IMR-90 (cell line): Measurements from ENCODE around the gene UNC50. TPM values are rescaled to one million over a fixed set of nuclear protein-coding genes. Genes with fewer than 3 reads are reported as not detected.

Source experiments
- ATAC-seq: fragments of 200-7000 bp; cut with Tn5 transposase; 2 replicates; pipeline ENCODE4 v1.9.1; 2020; ENCODE audit warnings: low read depth, mild to moderate bottlenecking, moderate library complexity
- BruUV-seq: library from RNA; stranded (reverse); fragments of 400-500 nt; replicated peaks from 2 replicates; lab custom pipeline; 2021; lab: Mats Ljungman, UMichigan
- CTCF ChIA-PET: fragments of 300-600 bp; formaldehyde crosslinking; extraction: SDS; loops from one replicate; lab custom pipeline; 2021; ENCODE audit warnings: antibody characterized with exemption; lab: Yijun Ruan, JAX
- POLR2A ChIA-PET: fragments of 300-600 bp; sonication (Branson Sonifier 250); formaldehyde crosslinking; loops from one replicate; lab custom pipeline; 2022; ENCODE audit warnings: antibody characterized with exemption; ENCODE audit not compliant: unreplicated experiment; lab: Charles Lee
- DNase-seq: peaks from one replicate; pipeline ENCODE4 v3.0.0; 2013
- H2AFZ ChIP-seq: replicated peaks from 2 replicates; pipeline ENCODE3; 2013; ENCODE audit warnings: low read length, mild to moderate bottlenecking; ENCODE audit not compliant: poor library complexity
- H2AK5ac ChIP-seq: 2 replicates; pipeline ENCODE4 v1.6.1; 2013; ENCODE audit warnings: low read depth, low read length, inconsistent platforms
- H2AK9ac ChIP-seq: replicated peaks from 2 replicates; pipeline ENCODE3; 2013; ENCODE audit warnings: mild to moderate bottlenecking, low read depth, low read length, moderate library complexity; ENCODE audit not compliant: poor library complexity
- H2BK120ac ChIP-seq: 2 replicates; pipeline ENCODE4 v1.6.1; 2013; ENCODE audit warnings: low read depth, low read length, inconsistent platforms
- H2BK15ac ChIP-seq: 3 replicates; pipeline ENCODE4 v1.6.1; 2013; ENCODE audit warnings: low read depth, low read length, inconsistent platforms
- H2BK20ac ChIP-seq: 2 replicates; pipeline ENCODE4 v1.6.1; 2013; ENCODE audit warnings: low read depth, mild to moderate bottlenecking, inconsistent platforms, low read length, moderate library complexity
- H2BK5ac ChIP-seq: 2 replicates; pipeline ENCODE4 v1.6.1; 2013; ENCODE audit warnings: mild to moderate bottlenecking, low read depth, low read length, inconsistent platforms; ENCODE audit not compliant: poor library complexity, severe bottlenecking
- H3K14ac ChIP-seq: replicated peaks from 2 replicates; pipeline ENCODE4 v1.6.1; 2013; ENCODE audit warnings: low read depth, low read length, inconsistent platforms
- H3K18ac ChIP-seq: 2 replicates; pipeline ENCODE4 v1.6.1; 2013; ENCODE audit warnings: low read depth, low read length, control low read depth
- H3K23ac ChIP-seq: 2 replicates; pipeline ENCODE4 v1.6.1; 2013; ENCODE audit warnings: low read depth, low read length, inconsistent platforms
- H3K27ac ChIP-seq: 2 replicates; pipeline ENCODE4 v1.5.1; 2013; ENCODE audit warnings: mild to moderate bottlenecking, control low read depth, low read length; ENCODE audit not compliant: insufficient read depth
- H3K27me3 ChIP-seq: 2 replicates; pipeline ENCODE4 v1.6.1; 2013; ENCODE audit warnings: low read length; ENCODE audit not compliant: control insufficient read depth, insufficient read depth
- H3K36me3 ChIP-seq: 2 replicates; pipeline ENCODE4 v1.6.1; 2013; ENCODE audit warnings: low read length, mixed read lengths; ENCODE audit not compliant: control insufficient read depth, insufficient read depth
- H3K4ac ChIP-seq: 2 replicates; pipeline ENCODE4 v1.6.1; 2013; ENCODE audit warnings: low read depth, low read length, inconsistent platforms
- H3K4me1 ChIP-seq: 2 replicates; pipeline ENCODE4 v1.6.1; 2013; ENCODE audit warnings: low read length, mixed read lengths; ENCODE audit not compliant: control insufficient read depth, insufficient read depth
- H3K4me2 ChIP-seq: 2 replicates; pipeline ENCODE4 v1.6.1; 2013; ENCODE audit warnings: low read depth, mild to moderate bottlenecking, control low read depth, low read length, moderate library complexity
- H3K4me3 ChIP-seq: 2 replicates; pipeline ENCODE4 v1.5.1; 2013; ENCODE audit warnings: low read depth, mild to moderate bottlenecking, control low read depth, low read length, moderate library complexity; ENCODE audit not compliant: insufficient read depth
- H3K56ac ChIP-seq: 2 replicates; pipeline ENCODE4 v1.6.1; 2013; ENCODE audit warnings: low read length, inconsistent platforms; ENCODE audit not compliant: insufficient read depth; ENCODE audit errors: extremely low read depth
- H3K79me1 ChIP-seq, 2 experiments: 2 replicates each; pipeline ENCODE4 v1.6.1; 2013; ENCODE audit warnings: low read length in 2 of 2, inconsistent platforms in 1 of 2, low read depth in 1 of 2
- H3K9ac ChIP-seq: 2 replicates; pipeline ENCODE4 v1.6.1; 2013; ENCODE audit warnings: low read depth, low read length, control low read depth
- H3K9me1 ChIP-seq: 2 replicates; pipeline ENCODE4 v1.6.1; 2013; ENCODE audit warnings: low read length, inconsistent platforms; ENCODE audit not compliant: insufficient read depth
- H3K9me3 ChIP-seq: 2 replicates; pipeline ENCODE4 v1.6.1; 2013; ENCODE audit warnings: low read length; ENCODE audit not compliant: control insufficient read depth, insufficient read depth
- H4K20me1 ChIP-seq: 2 replicates; pipeline ENCODE4 v1.6.1; 2013; ENCODE audit warnings: low read length, inconsistent platforms; ENCODE audit not compliant: insufficient read depth
- H4K5ac ChIP-seq: 2 replicates; pipeline ENCODE4 v1.6.1; 2013; ENCODE audit warnings: mild to moderate bottlenecking, low read depth, low read length, control low read depth
- H4K8ac ChIP-seq, 2 experiments: 2 replicates each; pipeline ENCODE4 v1.6.1; 2013; ENCODE audit warnings: low read depth in 2 of 2, low read length in 2 of 2, control low read depth in 1 of 2, inconsistent platforms in 1 of 2
- H4K91ac ChIP-seq: 2 replicates; pipeline ENCODE4 v1.6.1; 2013; ENCODE audit warnings: low read depth, low read length, inconsistent platforms; ENCODE audit not compliant: insufficient read depth
- BHLHE40 ChIP-seq: fragments of 150-350 bp; IDR thresholded peaks from 2 replicates; pipeline ENCODE4 v1.6.1; 2016; ENCODE audit warnings: mild to moderate bottlenecking, low read depth, low read length
- CEBPB ChIP-seq: IDR thresholded peaks from 2 replicates; pipeline ENCODE4 v1.6.1; 2012; ENCODE audit warnings: low read depth, low read length, improper control_type of control experiment
- CHD1 ChIP-seq: IDR thresholded peaks from 2 replicates; pipeline ENCODE4 v1.6.1; 2012; ENCODE audit warnings: low read depth, low read length, improper control_type of control experiment
- FOS ChIP-seq: fragments of 150-350 bp; IDR thresholded peaks from 2 replicates; pipeline ENCODE4 v1.6.1; 2016; ENCODE audit warnings: low read depth, low read length
- MAFK ChIP-seq: IDR thresholded peaks from 2 replicates; pipeline ENCODE4 v1.6.1; 2012; ENCODE audit warnings: low read depth, low read length, improper control_type of control experiment
- MAZ ChIP-seq: IDR thresholded peaks from 2 replicates; pipeline ENCODE4 v1.6.1; 2012; ENCODE audit warnings: low read depth, mild to moderate bottlenecking, low read length, improper control_type of control experiment, moderate library complexity, borderline replicate concordance
- MXI1 ChIP-seq: IDR thresholded peaks from 2 replicates; pipeline ENCODE4 v1.6.1; 2012; ENCODE audit warnings: low read depth, mild to moderate bottlenecking, low read length, moderate library complexity, borderline replicate concordance
- NFE2L2 ChIP-seq: fragments of 150-350 bp; IDR thresholded peaks from 2 replicates; pipeline ENCODE4 v1.6.1; 2016; ENCODE audit warnings: low read depth, mild to moderate bottlenecking, low read length
- POLR2A ChIP-seq: IDR thresholded peaks from 2 replicates; pipeline ENCODE4 v1.6.1; 2012; ENCODE audit warnings: mild to moderate bottlenecking, low read depth, low read length
- RAD21 ChIP-seq: IDR thresholded peaks from 2 replicates; pipeline ENCODE4 v1.6.1; 2012; ENCODE audit warnings: low read length, improper control_type of control experiment
- RCOR1 ChIP-seq: IDR thresholded peaks from 2 replicates; pipeline ENCODE4 v1.6.1; 2012; ENCODE audit warnings: mild to moderate bottlenecking, low read length, improper control_type of control experiment; ENCODE audit not compliant: insufficient replicate concordance
- RFX5 ChIP-seq: IDR thresholded peaks from 2 replicates; pipeline ENCODE4 v1.8.0; 2012; ENCODE audit warnings: low read depth, mild to moderate bottlenecking, low read length, moderate library complexity
- SMC3 ChIP-seq: fragments of 150-350 bp; IDR thresholded peaks from 2 replicates; pipeline ENCODE4 v1.6.1; 2016; ENCODE audit warnings: low read depth, mild to moderate bottlenecking, antibody characterized with exemption, low read length, moderate library complexity
- WGBS, 2 experiments: methylation state at CpG; one replicate each; pipeline versions ENCODE4 v1.1.5 to v1.1.7; 2013; ENCODE audit warnings: missing lambda C conversion rate in 2 of 2; ENCODE audit not compliant: insufficient read length in 1 of 2; ENCODE audit errors: extremely low coverage in 2 of 2; 5-methylcytosine and 5-hydroxymethylcytosine counted together
- dilution Hi-C: fragments of 300-500 bp; cut with HindIII; formaldehyde crosslinking; loops from one replicate; pipeline ENCODE4 v1.14.3; 2018; ENCODE audit warnings: low sequenced_read_pairs; ENCODE audit not compliant: unreplicated experiment
- in situ Hi-C: fragments of 300-500 bp; cut with MboI; formaldehyde crosslinking; loops from 3 replicates; pipeline ENCODE4 v1.14.3; 2019; ENCODE audit warnings: low sequenced_read_pairs, inconsistent platforms, mixed read lengths
- intact Hi-C: fragments of 100-400 bp; cut with micrococcal nuclease; formaldehyde crosslinking; loops from 2 replicates; pipeline ENCODE4 v1.10.0; 2022
- polyA plus RNA-seq, 3 experiments: library from polyadenylated mRNA; depleted of rRNA; stranded (reverse); fragments of >200 nt; gene quantifications; 2 replicates each; pipeline ENCODE4 v1.2.3, GENCODE V29; 2012; ENCODE audit warnings: low replicate concordance in 1 of 3
- total RNA-seq: library from RNA; depleted of rRNA; stranded (reverse); fragments of >200 nt; gene quantifications from 2 replicates; pipeline ENCODE4 v1.2.3, GENCODE V29; 2012
- TF ChIP-seq, protein P1 (sequence below): conservative IDR thresholded peaks from 2 replicates; pipeline ENCODE4 v1.5.1; 2012; ENCODE audit warnings: mild to moderate bottlenecking, low read depth, low read length, improper control_type of control experiment
- TF ChIP-seq, protein P2 (sequence below): fragments of 150-350 bp; IDR thresholded peaks from 2 replicates; pipeline ENCODE4 v1.6.1; 2017; ENCODE audit warnings: mild to moderate bottlenecking, antibody characterized with exemption, low read length, low read depth
- TF ChIP-seq, protein P3 (sequence below): fragments of 150-350 bp; IDR thresholded peaks from 2 replicates; pipeline ENCODE4 v1.6.1; 2016; ENCODE audit warnings: low read depth, mild to moderate bottlenecking, low read length, moderate library complexity, borderline replicate concordance

The UNC50 gene
- total and polyA plus RNA-seq, 2 of the 4 experiments (the other 2 are of a cell fraction): 18.3 to 34.1 TPM

DNA sequence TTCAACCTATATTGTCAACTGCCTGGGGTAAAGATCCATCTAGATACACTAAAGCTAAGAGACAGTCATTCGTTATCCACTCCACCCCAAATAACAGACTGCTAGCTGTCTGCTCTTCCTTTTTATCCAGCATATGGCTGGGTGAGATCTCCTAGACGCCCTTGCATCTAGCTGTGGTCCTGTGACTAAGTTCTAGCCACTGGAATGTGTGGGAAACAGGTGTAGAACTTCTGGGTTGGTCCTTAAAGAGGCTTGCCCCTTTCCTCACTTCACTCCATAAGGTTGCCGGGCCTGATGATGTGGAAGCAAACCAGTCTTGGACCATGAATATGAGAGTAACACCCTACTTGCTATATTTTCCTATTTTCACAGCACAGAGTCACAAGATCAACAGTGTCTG lies 3.3 kb upstream of the UNC50 start:
- no peak overlapping the region for H3K27ac ChIP-seq
- H4K91ac ChIP-seq: no peak overlapping the region
- no peaks in the 10 kb centered on the region for H3K27me3 ChIP-seq
- no peak overlapping the region for H2AK9ac ChIP-seq
- ChIA-PET POLR2A (no interaction called here), CTCF (no interaction called here)
- BruUV-seq: no TSS peak
- H4K20me1 ChIP-seq: peaks cover 8% of the 10 kb centered on the region; the same call in 1 of the 2 replicates
- H2BK20ac ChIP-seq: no peak overlapping the region
- H3K14ac ChIP-seq: no peak overlapping the region
- dilution Hi-C loops (no loop called here), intact Hi-C loops (loop anchor here (10.0 kb wide), 1 partner anchor 160 kb away; the partner anchor contains the start of gene INPP4A), in situ Hi-C loops (no loop called here)
- H3K23ac ChIP-seq: no peak overlapping the region
- H3K79me1 ChIP-seq: peaks cover 41 to 58% of the 10 kb centered on the region in 2 experiments
- no peak overlapping the region for H3K56ac ChIP-seq
- TF ChIP-seq BHLHE40: no peak
- no peak for TF ChIP-seq MAZ
- TF ChIP-seq, protein P1, sequence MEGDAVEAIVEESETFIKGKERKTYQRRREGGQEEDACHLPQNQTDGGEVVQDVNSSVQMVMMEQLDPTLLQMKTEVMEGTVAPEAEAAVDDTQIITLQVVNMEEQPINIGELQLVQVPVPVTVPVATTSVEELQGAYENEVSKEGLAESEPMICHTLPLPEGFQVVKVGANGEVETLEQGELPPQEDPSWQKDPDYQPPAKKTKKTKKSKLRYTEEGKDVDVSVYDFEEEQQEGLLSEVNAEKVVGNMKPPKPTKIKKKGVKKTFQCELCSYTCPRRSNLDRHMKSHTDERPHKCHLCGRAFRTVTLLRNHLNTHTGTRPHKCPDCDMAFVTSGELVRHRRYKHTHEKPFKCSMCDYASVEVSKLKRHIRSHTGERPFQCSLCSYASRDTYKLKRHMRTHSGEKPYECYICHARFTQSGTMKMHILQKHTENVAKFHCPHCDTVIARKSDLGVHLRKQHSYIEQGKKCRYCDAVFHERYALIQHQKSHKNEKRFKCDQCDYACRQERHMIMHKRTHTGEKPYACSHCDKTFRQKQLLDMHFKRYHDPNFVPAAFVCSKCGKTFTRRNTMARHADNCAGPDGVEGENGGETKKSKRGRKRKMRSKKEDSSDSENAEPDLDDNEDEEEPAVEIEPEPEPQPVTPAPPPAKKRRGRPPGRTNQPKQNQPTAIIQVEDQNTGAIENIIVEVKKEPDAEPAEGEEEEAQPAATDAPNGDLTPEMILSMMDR: no peak
- TF ChIP-seq POLR2A: no peak
- no peak for TF ChIP-seq MXI1
- TF ChIP-seq RAD21: no peak
- TF ChIP-seq SMC3: no peak
- TF ChIP-seq CHD1: no peak
- TF ChIP-seq NFE2L2: no peak
- TF ChIP-seq MAFK: no peak
- no peak for TF ChIP-seq RCOR1
- TF ChIP-seq CEBPB: no peak
- no peak for TF ChIP-seq RFX5
- TF ChIP-seq, protein P2, sequence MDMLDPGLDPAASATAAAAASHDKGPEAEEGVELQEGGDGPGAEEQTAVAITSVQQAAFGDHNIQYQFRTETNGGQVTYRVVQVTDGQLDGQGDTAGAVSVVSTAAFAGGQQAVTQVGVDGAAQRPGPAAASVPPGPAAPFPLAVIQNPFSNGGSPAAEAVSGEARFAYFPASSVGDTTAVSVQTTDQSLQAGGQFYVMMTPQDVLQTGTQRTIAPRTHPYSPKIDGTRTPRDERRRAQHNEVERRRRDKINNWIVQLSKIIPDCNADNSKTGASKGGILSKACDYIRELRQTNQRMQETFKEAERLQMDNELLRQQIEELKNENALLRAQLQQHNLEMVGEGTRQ: no peak
- TF ChIP-seq FOS: no peak
- TF ChIP-seq, protein P3, sequence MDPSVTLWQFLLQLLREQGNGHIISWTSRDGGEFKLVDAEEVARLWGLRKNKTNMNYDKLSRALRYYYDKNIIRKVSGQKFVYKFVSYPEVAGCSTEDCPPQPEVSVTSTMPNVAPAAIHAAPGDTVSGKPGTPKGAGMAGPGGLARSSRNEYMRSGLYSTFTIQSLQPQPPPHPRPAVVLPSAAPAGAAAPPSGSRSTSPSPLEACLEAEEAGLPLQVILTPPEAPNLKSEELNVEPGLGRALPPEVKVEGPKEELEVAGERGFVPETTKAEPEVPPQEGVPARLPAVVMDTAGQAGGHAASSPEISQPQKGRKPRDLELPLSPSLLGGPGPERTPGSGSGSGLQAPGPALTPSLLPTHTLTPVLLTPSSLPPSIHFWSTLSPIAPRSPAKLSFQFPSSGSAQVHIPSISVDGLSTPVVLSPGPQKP: no peak
- DNase-seq (no peak), ATAC-seq (no peak)
- no peak overlapping the region for H3K9ac ChIP-seq
- H3K9me1 ChIP-seq: peaks cover 6% of the 10 kb centered on the region; the same call in 1 of the 2 replicates
- H3K18ac ChIP-seq: no peak overlapping the region
- H3K9me3 ChIP-seq: no peaks in the 10 kb centered on the region
- no CpG with 5 or more reads among the region's 3 CpGs for WGBS, 2 experiments
- no peak overlapping the region for H4K5ac ChIP-seq
- no peak overlapping the region for H2AK5ac ChIP-seq
- no peak overlapping the region for H2BK5ac ChIP-seq
- H2BK120ac ChIP-seq: no peak overlapping the region
- H2BK15ac ChIP-seq: no peak overlapping the region
- no peak overlapping the region for H2AFZ ChIP-seq
- peaks cover 7% of the 10 kb centered on the region; the same call in 1 of the 2 replicates for H3K36me3 ChIP-seq
- H3K4me1 ChIP-seq: peaks cover 9% of the 10 kb centered on the region
- no peak overlapping the region for H4K8ac ChIP-seq
- H3K4me3 ChIP-seq: no peak overlapping the region
- no peak overlapping the region for H3K4me2 ChIP-seq
- H3K4ac ChIP-seq: no peak overlapping the region
